GM12878 (cell line): ENCODE measurements around the gene OXA1L. TPM values are rescaled to one million over a fixed set of nuclear protein-coding genes. Genes with fewer than 3 reads are reported as not detected.

ENCODE experiments used
- ATAC-seq: fragments of 200-7000 bp; cut with Tn5 transposase; 3 replicates; pipeline ENCODE4 v1.9.1; 2020; ENCODE audit warnings: mild to moderate bottlenecking, moderate library complexity
- BruUV-seq: library from RNA; stranded (reverse); fragments of 400-500 nt; replicated peaks from 2 replicates; lab custom pipeline; 2021; lab: Mats Ljungman, UMichigan
- CTCF ChIA-PET: fragments of 300-600 bp; sonication (Branson Sonifier 250); formaldehyde crosslinking; extraction: SDS; loops from one replicate; lab custom pipeline; 2021; ENCODE audit warnings: inconsistent platforms; lab: Yijun Ruan, JAX
- POLR2A ChIA-PET: fragments of 350-600 bp; formaldehyde crosslinking; extraction: SDS; loops from one replicate; lab custom pipeline; 2021; ENCODE audit warnings: inconsistent platforms; lab: Charles Lee
- RAD21 ChIA-PET: fragments of 300-600 bp; sonication (Branson Sonifier 250); formaldehyde crosslinking; loops from one replicate; lab custom pipeline; 2023; ENCODE audit warnings: antibody characterized with exemption; ENCODE audit not compliant: unreplicated experiment; lab: Charles Lee
- SMC1A ChIA-PET: fragments of 300-600 bp; sonication (Branson Sonifier 250); formaldehyde crosslinking; loops from one replicate; lab custom pipeline; 2023; ENCODE audit not compliant: unreplicated experiment, uncharacterized antibody; lab: Charles Lee
- DNase-seq: peaks from one replicate; pipeline ENCODE4 v3.0.0-alpha.2; 2011; ENCODE audit warnings: low read depth, low spot score
- FAIRE-seq: peaks from 3 replicates; lab custom pipeline; 2011; peaks lifted over from hg19 to GRCh38; lab: Jason Lieb, UNC
- H2AFZ ChIP-seq: 2 replicates; pipeline ENCODE4 v1.6.0; 2011; ENCODE audit warnings: low read depth, low read length, control low read depth; ENCODE audit not compliant: control insufficient read depth
- H3K27ac ChIP-seq: 2 replicates; pipeline ENCODE4 v1.5.1; 2011; ENCODE audit warnings: control low read depth; ENCODE audit not compliant: control insufficient read depth, insufficient read depth
- H3K27me3 ChIP-seq, 2 experiments: replicated peaks in 1 of 2; 2 replicates each; pipeline versions ENCODE4 v1.6.0 to v1.6.1; 2011; ENCODE audit warnings: low read length in 1 of 2; ENCODE audit not compliant: control insufficient read depth in 2 of 2, insufficient read depth in 2 of 2
- H3K36me3 ChIP-seq, 2 experiments: 2 replicates each; pipeline ENCODE4 v1.5.1; 2011; ENCODE audit warnings: low read length in 1 of 2; ENCODE audit not compliant: control insufficient read depth in 2 of 2, insufficient read depth in 2 of 2
- H3K4me1 ChIP-seq: 2 replicates; pipeline ENCODE4 v1.6.1; 2011; ENCODE audit warnings: mild to moderate bottlenecking, low read length, moderate library complexity, mixed read lengths; ENCODE audit not compliant: control insufficient read depth, insufficient read depth
- H3K4me2 ChIP-seq: 2 replicates; pipeline ENCODE4 v1.6.0; 2011; ENCODE audit warnings: control low read depth; ENCODE audit not compliant: control insufficient read depth, insufficient read depth
- H3K4me3 ChIP-seq: fragments of 200-600 bp; sonication (generic); 2 replicates; pipeline ENCODE4 v1.5.1; 2016
- H3K79me2 ChIP-seq: 2 replicates; pipeline ENCODE4 v1.6.0; 2011; ENCODE audit warnings: low read length; ENCODE audit not compliant: control insufficient read depth, insufficient read depth
- H3K9ac ChIP-seq: 2 replicates; pipeline ENCODE4 v1.8.0; 2011; ENCODE audit warnings: low read length, control low read depth, mixed read lengths; ENCODE audit not compliant: control insufficient read depth, insufficient read depth
- H3K9me3 ChIP-seq: replicated peaks from 3 replicates; pipeline ENCODE4 v1.5.1; 2011; ENCODE audit warnings: mild to moderate bottlenecking, low read length; ENCODE audit not compliant: control insufficient read depth, insufficient read depth
- H4K20me1 ChIP-seq: 2 replicates; pipeline ENCODE4 v1.6.0; 2011; ENCODE audit not compliant: control insufficient read depth, insufficient read depth
- BACH1 ChIP-seq: fragments of 450-650 bp; IDR thresholded peaks from 2 replicates; pipeline ENCODE4 v1.6.1; 2017; ENCODE audit warnings: mild to moderate bottlenecking, borderline replicate concordance
- BCL11A ChIP-seq: IDR thresholded peaks from 2 replicates; pipeline ENCODE4 v1.6.1; 2011; ENCODE audit warnings: low read depth, low read length
- GATAD2B ChIP-seq: fragments of 450-650 bp; conservative IDR thresholded peaks from 2 replicates; pipeline ENCODE4 v1.6.1; 2017; ENCODE audit warnings: low read depth, mild to moderate bottlenecking, moderate library complexity
- MEF2B ChIP-seq: fragments of 450-650 bp; IDR thresholded peaks from 2 replicates; pipeline ENCODE4 v1.6.1; 2018; ENCODE audit warnings: mild to moderate bottlenecking, moderate library complexity; ENCODE audit not compliant: partially characterized antibody, poor library complexity, severe bottlenecking
- MXI1 ChIP-seq: fragments of 150-350 bp; IDR thresholded peaks from 2 replicates; pipeline ENCODE4 v1.6.1; 2011; ENCODE audit warnings: low read depth, mild to moderate bottlenecking, inconsistent platforms, low read length, improper control_type of control experiment
- POLR2A ChIP-seq: IDR thresholded peaks from 2 replicates; pipeline ENCODE4 v1.6.1; 2011; ENCODE audit warnings: low read depth, mild to moderate bottlenecking, low read length
- POLR2AphosphoS5 ChIP-seq: IDR thresholded peaks from 2 replicates; pipeline ENCODE4 v1.6.1; 2011; ENCODE audit warnings: mild to moderate bottlenecking, low read length, inconsistent platforms
- POU2F2 ChIP-seq: IDR thresholded peaks from 3 replicates; pipeline ENCODE4 v1.6.1; 2011; ENCODE audit warnings: low read depth, mild to moderate bottlenecking, low read length, borderline replicate concordance
- TCF12 ChIP-seq: IDR thresholded peaks from 2 replicates; pipeline ENCODE4 v1.6.1; 2011; ENCODE audit warnings: low read depth, mild to moderate bottlenecking, low read length
- YY1 ChIP-seq: IDR thresholded peaks from 2 replicates; pipeline ENCODE4 v1.6.1; 2011; ENCODE audit warnings: low read depth, mild to moderate bottlenecking, low read length
- WGBS: methylation state at CpG from one replicate; pipeline ENCODE4 v1.1.6; 2016; ENCODE audit warnings: low lambda C conversion rate; ENCODE audit not compliant: insufficient replicate concordance, insufficient coverage; ENCODE audit errors: missing lambda C conversion rate; 5-methylcytosine and 5-hydroxymethylcytosine counted together
- in situ Hi-C: fragments of 300-500 bp; cut with MboI; formaldehyde crosslinking; loops from 9 replicates; pipeline ENCODE4 v1.14.3; 2018; ENCODE audit warnings: mixed read lengths
- intact Hi-C: fragments of 100-400 bp; cut with micrococcal nuclease; formaldehyde crosslinking; loops from one replicate; pipeline ENCODE4 v1.14.2; 2022; ENCODE audit not compliant: unreplicated experiment
- polyA plus RNA-seq, 11 experiments: library from polyadenylated mRNA; depleted of rRNA in 4 of 11; unstranded in 6 of 11; stranded (reverse) in 5 of 11; fragments of >200 nt; fragmentation: Nextera tagmentation in 4 of 11; fragmentation: Illumina TruSeq in 1 of 11; extraction: Ambion mirVana in 4 of 11; extraction: Trizol in 1 of 11; gene quantifications; 1 replicate in 1 of 11; 2 replicates in 10 of 11; pipeline versions ENCODE4 v1.2.1 to v1.2.3, GENCODE V29; 2011 to 2016; ENCODE audit warnings: inconsistent platforms in 2 of 11, missing spikeins in 2 of 11, low read depth in 1 of 11
- total RNA-seq, 4 experiments: library from RNA; depleted of rRNA in 3 of 4; stranded (reverse); fragments of >200 nt in 3 of 4; fragmentation: Illumina TruSeq in 1 of 4; extraction: Trizol in 1 of 4; gene quantifications; 2 replicates each; pipeline versions ENCODE4 v1.2.1 to v1.2.3, GENCODE V29; 2013 to 2021
- TF ChIP-seq, protein P1 (sequence below): fragments of 450-650 bp; formaldehyde crosslinking; IDR thresholded peaks from 2 replicates; pipeline ENCODE4 v1.4.0; 2020; ENCODE audit warnings: mild to moderate bottlenecking, moderate library complexity

Gene OXA1L
- total and polyA plus RNA-seq, 10 of the 15 experiments (the other 5 are each of a cell fraction or from before 2014, with no cell fraction given), result 105 to 289 (median 146) TPM

DNA sequence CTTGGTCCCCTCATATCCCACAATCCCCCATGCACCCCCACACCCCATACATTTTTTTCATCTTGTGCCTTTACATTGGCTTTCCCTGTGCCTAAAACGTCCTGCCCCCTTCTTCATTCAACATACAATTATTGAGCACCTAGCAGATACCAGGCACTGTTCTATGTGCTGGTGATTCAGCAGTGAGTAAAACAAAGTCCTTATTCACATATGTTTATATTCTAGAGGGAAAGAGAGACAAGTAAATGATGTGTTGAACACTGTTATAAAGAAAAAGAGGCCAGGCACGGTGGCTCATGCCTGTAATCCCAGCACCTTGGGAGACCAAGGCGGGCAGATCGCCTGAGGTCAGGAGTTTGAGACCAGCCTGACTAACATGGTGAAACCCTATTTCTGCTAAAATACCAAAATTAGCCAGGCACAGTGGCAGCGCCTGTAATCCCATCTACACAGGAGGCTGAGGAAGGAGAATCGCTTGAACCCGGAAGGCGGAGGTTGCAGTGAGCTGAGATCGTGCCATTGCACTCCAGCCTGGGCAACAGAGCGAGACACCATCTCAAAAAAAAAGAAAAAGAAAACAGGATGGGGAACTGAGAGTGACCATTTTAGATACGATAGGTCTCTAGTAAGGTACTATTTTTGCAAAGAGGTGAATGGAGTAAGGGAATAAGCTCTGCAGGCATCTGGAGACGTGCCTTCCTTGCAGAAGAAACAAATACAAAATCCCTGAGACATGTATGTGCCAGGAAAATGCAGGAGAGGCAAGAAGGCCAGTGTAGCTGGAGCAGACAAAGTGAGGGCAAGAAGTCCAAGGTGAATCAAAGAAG is 36.6 kb downstream of the OXA1L start (continued):
- TF ChIP-seq, protein P1, sequence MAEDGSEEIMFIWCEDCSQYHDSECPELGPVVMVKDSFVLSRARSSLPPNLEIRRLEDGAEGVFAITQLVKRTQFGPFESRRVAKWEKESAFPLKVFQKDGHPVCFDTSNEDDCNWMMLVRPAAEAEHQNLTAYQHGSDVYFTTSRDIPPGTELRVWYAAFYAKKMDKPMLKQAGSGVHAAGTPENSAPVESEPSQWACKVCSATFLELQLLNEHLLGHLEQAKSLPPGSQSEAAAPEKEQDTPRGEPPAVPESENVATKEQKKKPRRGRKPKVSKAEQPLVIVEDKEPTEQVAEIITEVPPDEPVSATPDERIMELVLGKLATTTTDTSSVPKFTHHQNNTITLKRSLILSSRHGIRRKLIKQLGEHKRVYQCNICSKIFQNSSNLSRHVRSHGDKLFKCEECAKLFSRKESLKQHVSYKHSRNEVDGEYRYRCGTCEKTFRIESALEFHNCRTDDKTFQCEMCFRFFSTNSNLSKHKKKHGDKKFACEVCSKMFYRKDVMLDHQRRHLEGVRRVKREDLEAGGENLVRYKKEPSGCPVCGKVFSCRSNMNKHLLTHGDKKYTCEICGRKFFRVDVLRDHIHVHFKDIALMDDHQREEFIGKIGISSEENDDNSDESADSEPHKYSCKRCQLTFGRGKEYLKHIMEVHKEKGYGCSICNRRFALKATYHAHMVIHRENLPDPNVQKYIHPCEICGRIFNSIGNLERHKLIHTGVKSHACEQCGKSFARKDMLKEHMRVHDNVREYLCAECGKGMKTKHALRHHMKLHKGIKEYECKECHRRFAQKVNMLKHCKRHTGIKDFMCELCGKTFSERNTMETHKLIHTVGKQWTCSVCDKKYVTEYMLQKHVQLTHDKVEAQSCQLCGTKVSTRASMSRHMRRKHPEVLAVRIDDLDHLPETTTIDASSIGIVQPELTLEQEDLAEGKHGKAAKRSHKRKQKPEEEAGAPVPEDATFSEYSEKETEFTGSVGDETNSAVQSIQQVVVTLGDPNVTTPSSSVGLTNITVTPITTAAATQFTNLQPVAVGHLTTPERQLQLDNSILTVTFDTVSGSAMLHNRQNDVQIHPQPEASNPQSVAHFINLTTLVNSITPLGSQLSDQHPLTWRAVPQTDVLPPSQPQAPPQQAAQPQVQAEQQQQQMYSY (CRISPR knock-in tag), result no peak

DNA sequence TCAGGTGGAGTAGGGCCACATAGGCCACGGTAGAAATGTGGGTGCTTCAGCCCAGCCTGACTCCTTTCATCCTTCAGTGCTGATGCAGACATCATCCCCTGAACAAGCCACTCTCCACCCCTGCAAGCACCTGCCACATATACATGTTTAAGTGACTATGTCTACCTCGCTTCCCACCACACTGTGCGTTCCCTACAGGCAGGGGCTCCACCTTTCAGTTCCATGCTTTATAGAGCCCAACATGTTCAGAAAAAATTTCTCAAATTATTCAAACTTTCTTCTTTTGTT is 37.1 kb downstream of the OXA1L start:
- TF ChIP-seq TCF12 (0 out of 2 replicates have a peak, but pooled peaks have one; percentile 42), MXI1 (no peak), GATAD2B (no peak), POLR2AphosphoS5 (peak; percentile 49; the same call in 1 of the 2 replicates), POU2F2 (0 out of 3 replicates have a peak, but pooled peaks have one; percentile 4), POLR2A (peak; percentile 52; the same call in 1 of the 2 replicates), YY1 (0 out of 2 replicates have a peak, but pooled peaks have one; percentile 30), BACH1 (no peak), BCL11A (no peak), MEF2B (peak; percentile 6)
- in situ Hi-C loops, result no loop called here
- DNase-seq (no peak), ATAC-seq (peak; percentile 74), FAIRE-seq (no peak)
- H3K27me3 ChIP-seq, result no peaks in the 10 kb centered on the region
- peak overlapping the region; percentile 98 for H3K27ac ChIP-seq
- peak overlapping the region; percentile 72 for H3K9ac ChIP-seq
- ChIA-PET RAD21 (interaction anchor here (0.8 to 14.2 kb wide), 8 partner anchors 8 to 58 kb away, joined by 3 to 219 read pairs (median 4); partner anchors contain the start of gene SLC7A7), SMC1A (interaction anchor here (1.2 to 20.3 kb wide), 6 partner anchors 6 to 233 kb away, joined by 4 to 395 read pairs (median 27); partner anchors contain the start of genes OXA1L and SLC7A7), POLR2A (interaction anchor here (0.5 to 17.5 kb wide), 5 partner anchors 10 to 157 kb away, joined by 3 to 245 read pairs (median 11); partner anchors contain the start of gene SLC7A7), CTCF (interaction anchor here (0.8 to 5.8 kb wide), 9 partner anchors 8 to 126 kb away, joined by 3 to 29 read pairs (median 4); no protein-coding TSS in a partner anchor)
- 1% methylated on average over 3 of the region's 3 CpGs for WGBS
- no peak overlapping the region for H2AFZ ChIP-seq
- H4K20me1 ChIP-seq, result no peaks in the 10 kb centered on the region
- H3K4me3 ChIP-seq, result peak overlapping the region; percentile 61
- no peaks in the 10 kb centered on the region for H3K9me3 ChIP-seq
- BruUV-seq, result TSS peak; percentile 97
- peaks cover 0 to 2% of the 10 kb centered on the region in 2 experiments; a peak in 2 of 4 replicates for H3K36me3 ChIP-seq
- peak overlapping the region; percentile 93 for H3K4me2 ChIP-seq
- intact Hi-C loops, result no loop called here
- H3K79me2 ChIP-seq, result peaks cover 33% of the 10 kb centered on the region
- peaks cover 53% of the 10 kb centered on the region for H3K4me1 ChIP-seq
